ENCODE results near the gene MAPK1. TPM values are rescaled to one million over a fixed set of nuclear protein-coding genes. Genes with fewer than 3 reads are reported as not detected.

The MAPK1 gene
- total and polyA plus RNA-seq, 9 of the 15 experiments (the other 6 are each of a cell fraction or from before 2014, with no cell fraction given), result 46.3 to 575 (median 283) TPM

- TF ChIP-seq ZNF280B (CRISPR knock-in tag; IDR thresholded peaks at IDR 0.05) (no peak), MYNN (IDR thresholded peaks at IDR 0.05) (no peak), MYNN (CRISPR knock-in tag; IDR thresholded peaks at IDR 0.05) (no peak), ATF7 (IDR thresholded peaks at IDR 0.05) (no peak), ZNF282 (CRISPR knock-in tag; IDR thresholded peaks at IDR 0.05) (peak; percentile 56; the same call in 1 of the 2 replicates), CREBBP (IDR thresholded peaks at IDR 0.05; ENCODE audit: low read depth, low read length) (no peak), MAX (CRISPR knock-in tag; IDR thresholded peaks at IDR 0.05) (no peak; the same call in 1 of the 2 replicates), STAT6 (CRISPR knock-in tag; IDR thresholded peaks at IDR 0.05) (0 out of 2 replicates have a peak, but pooled peaks have one; percentile 26), DMBX1 (CRISPR knock-in tag; IDR thresholded peaks at IDR 0.05; ENCODE audit: borderline replicate concordance) (no peak), HNRNPH1 (optimal IDR thresholded peaks at IDR 0.05; ENCODE audit: low read depth, low read length) (no peak), NR1H2 (CRISPR knock-in tag; IDR thresholded peaks at IDR 0.05) (no peak), THAP12 (CRISPR knock-in tag; IDR thresholded peaks at IDR 0.05) (peak; percentile 37), SIN3B (IDR thresholded peaks at IDR 0.05; ENCODE audit: low read depth) (no peak), ETS1 (conservative IDR thresholded peaks at IDR 0.05; ENCODE audit: control insufficient read depth, low read depth, low read length) (no peak), IRF2 (CRISPR knock-in tag; IDR thresholded peaks at IDR 0.05) (peak; percentile 83; the same call in 1 of the 2 replicates), PHB (CRISPR knock-in tag; IDR thresholded peaks at IDR 0.05) (peak; percentile 26; the same call in 1 of the 2 replicates), SAFB2 (IDR thresholded peaks at IDR 0.05; ENCODE audit: borderline replicate concordance, low read depth, low read length, severe bottlenecking) (no peak), ZBTB1 (CRISPR knock-in tag; IDR thresholded peaks at IDR 0.05; ENCODE audit: borderline replicate concordance, low read depth) (peak; percentile 29; the same call in 1 of the 2 replicates), RBM39 (optimal IDR thresholded peaks at IDR 0.05; ENCODE audit: low read depth, low read length) (peak; percentile 72), HDAC8 (tag; IDR thresholded peaks at IDR 0.05) (peak; percentile 6; the same call in 1 of the 2 replicates), MAZ (CRISPR knock-in tag; conservative IDR thresholded peaks at IDR 0.05 in 1 of 2, IDR thresholded peaks at IDR 0.05 in 1 of 2) (no peak)
Measured at GRCh38 chr22:21904250-21904789, 36.9 kb upstream of the MAPK1 start (continued).
